HepG2 (cell line): ENCODE data around the gene JAM2. TPM values are rescaled to one million over a fixed set of nuclear protein-coding genes. Genes with fewer than 3 reads are reported as not detected.

Experiments used
- ATAC-seq: fragments of 200-7000 bp; cut with Tn5 transposase; 3 replicates; pipeline ENCODE4 v1.9.1; 2020; ENCODE audit warnings: mild to moderate bottlenecking, moderate library complexity
- BruUV-seq: library from RNA; stranded (reverse); fragments of 400-500 nt; replicated peaks from 2 replicates; lab custom pipeline; 2021; lab: Mats Ljungman, UMichigan
- CTCF ChIA-PET: fragments of 300-600 bp; formaldehyde crosslinking; extraction: SDS; loops from one replicate; lab custom pipeline; 2021; ENCODE audit warnings: low total read pairs, inconsistent platforms, low intra/inter-chr PET ratio; lab: Yijun Ruan, JAX
- POLR2A ChIA-PET: fragments of 350-600 bp; sonication (Branson Sonifier 250); formaldehyde crosslinking; loops from one replicate; lab custom pipeline; 2020; ENCODE audit warnings: antibody characterized with exemption, inconsistent platforms; lab: Yijun Ruan, JAX
- DNase-seq: peaks from one replicate; pipeline ENCODE4 v3.0.0-alpha.2; 2015; ENCODE audit warnings: low spot score
- FAIRE-seq: peaks from 3 replicates; lab custom pipeline; 2011; peaks lifted over from hg19 to GRCh38; lab: Jason Lieb, UNC
- H2AFZ ChIP-seq: one replicate; pipeline ENCODE4 v1.6.1; 2011; ENCODE audit warnings: low read length, inconsistent platforms
- H3K27ac ChIP-seq: fragments of 300-600 bp; 3 replicates; pipeline ENCODE4 v1.8.0; 2011; ENCODE audit warnings: mixed run types, mild to moderate bottlenecking, mixed read lengths, low read length, inconsistent platforms; ENCODE audit not compliant: insufficient read depth; ENCODE audit errors: extremely low read length
- H3K27me3 ChIP-seq, 2 experiments: fragments of 200-600 bp in 1 of 2; 2 replicates in 1 of 2; 3 replicates in 1 of 2; pipeline versions ENCODE4 v1.6.0 to v1.8.0; 2011; ENCODE audit warnings: low read length in 2 of 2, mild to moderate bottlenecking in 2 of 2, moderate library complexity in 2 of 2, inconsistent platforms in 1 of 2; ENCODE audit not compliant: insufficient read depth in 2 of 2, control insufficient read depth in 1 of 2
- H3K36me3 ChIP-seq, 2 experiments: fragments of 200-600 bp in 1 of 2; replicated peaks in 1 of 2; 2 replicates in 1 of 2; 3 replicates in 1 of 2; pipeline versions ENCODE4 v1.5.1 to v1.8.0; 2011; ENCODE audit warnings: low read length in 2 of 2, inconsistent platforms in 1 of 2; ENCODE audit not compliant: insufficient read depth in 2 of 2, control insufficient read depth in 1 of 2
- H3K4me1 ChIP-seq: 2 replicates; pipeline ENCODE4 v1.5.1; 2012; ENCODE audit warnings: low read length, inconsistent platforms; ENCODE audit not compliant: insufficient read depth
- H3K4me2 ChIP-seq: 2 replicates; pipeline ENCODE4 v1.6.0; 2011; ENCODE audit warnings: low read depth, low read length, inconsistent platforms
- H3K4me3 ChIP-seq, 3 experiments: fragments of 200-600 bp in 1 of 3; sonication (generic), shearing (Covaris generic) in 1 of 3; replicated peaks in 1 of 3; 2 replicates each; pipeline ENCODE4 v1.5.1; 2011 to 2016; ENCODE audit warnings: low read length in 3 of 3, inconsistent platforms in 2 of 3, low read depth in 2 of 3, mild to moderate bottlenecking in 2 of 3, control low read depth in 1 of 3, mixed read lengths in 1 of 3; ENCODE audit not compliant: insufficient read depth in 1 of 3
- H3K79me2 ChIP-seq: one replicate; pipeline ENCODE4 v1.6.1; 2011; ENCODE audit warnings: low read length, inconsistent platforms; ENCODE audit not compliant: insufficient read depth
- H3K9ac ChIP-seq: 2 replicates; pipeline ENCODE4 v1.6.0; 2011; ENCODE audit warnings: mild to moderate bottlenecking, low read depth, low read length, inconsistent platforms; ENCODE audit not compliant: insufficient read depth
- H3K9me3 ChIP-seq: 2 replicates; pipeline ENCODE4 v1.5.1; 2012; ENCODE audit warnings: mild to moderate bottlenecking, low read length
- H4K20me1 ChIP-seq: 2 replicates; pipeline ENCODE4 v1.6.0; 2011; ENCODE audit warnings: inconsistent platforms, mild to moderate bottlenecking, low read length, moderate library complexity; ENCODE audit not compliant: insufficient read depth
- CEBPB ChIP-seq: IDR thresholded peaks from 2 replicates; pipeline ENCODE4 v1.6.1; 2011; ENCODE audit warnings: low read depth, low read length, improper control_type of control experiment, borderline replicate concordance
- NFAT5 ChIP-seq: sonication (generic); formaldehyde crosslinking; IDR thresholded peaks from 2 replicates; pipeline ENCODE4 v1.4.0; 2020; ENCODE audit warnings: missing genetic modification reagents
- SIN3B ChIP-seq: fragments of 150-350 bp; IDR thresholded peaks from 2 replicates; pipeline ENCODE4 v1.6.1; 2014; ENCODE audit warnings: low read length
- SNRNP70 ChIP-seq: fragments of 200-400 bp; formaldehyde crosslinking; IDR thresholded peaks from 2 replicates; pipeline ENCODE4 v1.6.1; 2017; ENCODE audit warnings: mild to moderate bottlenecking, low read depth, low read length, moderate library complexity
- SP5 ChIP-seq: IDR thresholded peaks from 2 replicates; pipeline ENCODE4 v1.6.1; 2016; ENCODE audit warnings: low read depth, borderline replicate concordance
- ZNF572 ChIP-seq: sonication (generic); formaldehyde crosslinking; IDR thresholded peaks from 2 replicates; pipeline ENCODE4 v1.5.1; 2020; ENCODE audit warnings: mild to moderate bottlenecking, missing genetic modification reagents
- in situ Hi-C: cut with HindIII; loops from 2 replicates; pipeline ENCODE4 v1.10.0; 2017; ENCODE audit warnings: low pct_unique_long_range_greater_than_20kb; ENCODE audit not compliant: extremely low pct_ligation_motif_present
- intact Hi-C: fragments of 100-400 bp; cut with micrococcal nuclease; formaldehyde crosslinking; loops from one replicate; pipeline ENCODE4 v1.10.0; 2022; ENCODE audit not compliant: unreplicated experiment
- polyA plus RNA-seq, 8 experiments: library from polyadenylated mRNA; depleted of rRNA in 3 of 8; stranded (reverse) in 7 of 8; unstranded in 1 of 8; fragments of >200 nt; fragmentation: Illumina TruSeq in 4 of 8; extraction: Trizol in 4 of 8; gene quantifications; 2 replicates each; pipeline versions ENCODE4 v1.2.1 to v1.2.3, GENCODE V29; 2011 to 2016; ENCODE audit warnings: low read depth in 4 of 8, missing spikeins in 1 of 8, mixed read lengths in 1 of 8; ENCODE audit not compliant: insufficient read depth in 1 of 8
- total RNA-seq, 5 experiments: library from RNA; depleted of rRNA; stranded (reverse); fragments of >200 nt; fragmentation: Illumina TruSeq; extraction: Trizol; gene quantifications; 2 replicates each; pipeline ENCODE4 v1.2.3, GENCODE V29; 2016; ENCODE audit warnings: low read depth in 1 of 5
- TF ChIP-seq, protein P1 (sequence below): sonication (generic); formaldehyde crosslinking; IDR thresholded peaks from 2 replicates; pipeline ENCODE4 v1.4.0; 2020; ENCODE audit warnings: mild to moderate bottlenecking, missing genetic modification reagents

The JAM2 gene
- total and polyA plus RNA-seq, 2 of the 13 experiments (the other 11 are each of a cell fraction or from before 2014, with no cell fraction given) = 0.07 TPM; not detected in 1

- TF ChIP-seq, protein P1, sequence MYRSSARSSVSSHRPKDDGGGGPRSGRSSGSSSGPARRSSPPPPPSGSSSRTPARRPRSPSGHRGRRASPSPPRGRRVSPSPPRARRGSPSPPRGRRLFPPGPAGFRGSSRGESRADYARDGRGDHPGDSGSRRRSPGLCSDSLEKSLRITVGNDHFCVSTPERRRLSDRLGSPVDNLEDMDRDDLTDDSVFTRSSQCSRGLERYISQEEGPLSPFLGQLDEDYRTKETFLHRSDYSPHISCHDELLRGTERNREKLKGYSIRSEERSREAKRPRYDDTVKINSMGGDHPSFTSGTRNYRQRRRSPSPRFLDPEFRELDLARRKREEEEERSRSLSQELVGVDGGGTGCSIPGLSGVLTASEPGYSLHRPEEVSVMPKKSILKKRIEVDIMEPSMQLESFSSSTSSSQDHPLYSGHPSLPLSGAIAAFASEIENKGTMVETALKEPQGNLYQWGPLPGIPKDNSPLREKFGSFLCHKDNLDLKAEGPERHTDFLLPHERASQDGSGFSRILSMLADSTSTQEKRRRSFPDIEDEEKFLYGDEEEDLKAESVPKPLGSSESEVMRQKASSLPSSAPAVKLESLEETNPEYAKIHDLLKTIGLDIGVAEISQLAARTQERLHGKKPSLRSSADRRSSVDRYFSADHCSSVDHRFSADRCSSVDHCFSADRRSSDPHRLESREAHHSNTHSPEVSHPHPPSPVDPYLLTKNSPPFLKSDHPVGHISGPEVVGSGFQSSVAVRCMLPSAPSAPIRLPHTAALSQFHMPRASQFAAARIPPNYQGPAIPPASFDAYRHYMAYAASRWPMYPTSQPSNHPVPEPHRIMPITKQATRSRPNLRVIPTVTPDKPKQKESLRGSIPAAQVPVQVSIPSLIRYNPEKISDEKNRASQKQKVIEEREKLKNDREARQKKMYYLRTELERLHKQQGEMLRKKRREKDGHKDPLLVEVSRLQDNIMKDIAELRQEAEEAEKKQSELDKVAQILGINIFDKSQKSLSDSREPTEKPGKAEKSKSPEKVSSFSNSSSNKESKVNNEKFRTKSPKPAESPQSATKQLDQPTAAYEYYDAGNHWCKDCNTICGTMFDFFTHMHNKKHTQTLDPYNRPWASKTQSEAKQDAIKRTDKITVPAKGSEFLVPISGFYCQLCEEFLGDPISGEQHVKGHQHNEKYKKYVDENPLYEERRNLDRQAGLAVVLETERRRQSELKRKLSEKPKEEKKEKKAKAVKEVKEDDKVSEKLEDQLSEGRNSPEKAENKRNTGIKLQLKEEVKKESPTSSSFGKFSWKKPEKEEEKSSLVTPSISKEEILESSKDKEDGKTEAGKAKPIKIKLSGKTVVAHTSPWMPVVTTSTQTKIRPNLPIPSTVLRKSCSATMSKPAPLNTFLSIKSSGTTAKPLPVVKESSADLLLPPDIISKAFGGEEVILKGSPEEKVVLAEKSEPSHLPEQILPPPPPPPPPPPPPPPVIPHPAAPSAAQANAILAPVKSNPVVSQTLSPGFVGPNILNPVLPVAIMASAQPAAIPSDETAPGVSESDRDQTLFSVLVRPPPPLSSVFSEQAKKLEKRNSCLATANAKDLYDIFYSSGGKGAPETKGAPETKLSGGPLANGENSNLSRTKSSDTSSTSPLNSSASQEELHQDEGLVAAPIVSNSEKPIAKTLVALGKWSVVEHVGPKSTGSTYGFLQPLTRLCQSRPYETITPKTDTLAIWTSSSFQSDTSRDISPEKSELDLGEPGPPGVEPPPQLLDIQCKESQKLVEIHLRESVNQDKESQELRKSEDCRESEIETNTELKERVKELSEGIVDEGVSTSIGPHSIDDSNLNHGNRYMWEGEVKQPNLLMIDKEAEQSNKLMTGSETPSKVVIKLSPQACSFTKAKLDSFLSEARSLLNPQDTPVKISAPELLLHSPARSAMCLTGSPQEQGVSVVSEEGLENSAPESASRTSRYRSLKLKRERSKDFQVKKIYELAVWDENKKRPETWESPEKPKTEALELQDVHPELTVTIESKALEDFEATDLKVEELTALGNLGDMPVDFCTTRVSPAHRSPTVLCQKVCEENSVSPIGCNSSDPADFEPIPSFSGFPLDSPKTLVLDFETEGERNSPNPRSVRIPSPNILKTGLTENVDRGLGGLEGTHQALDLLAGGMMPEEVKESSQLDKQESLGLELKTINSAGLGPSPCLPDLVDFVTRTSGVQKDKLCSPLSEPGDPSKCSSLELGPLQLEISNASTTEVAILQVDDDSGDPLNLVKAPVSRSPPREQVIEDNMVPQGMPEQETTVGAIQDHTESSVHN = no peak
- TF ChIP-seq SIN3B (no peak), SNRNP70 (no peak)
Observed at GRCh38 chr21:25756190-25756932, 117.3 kb downstream of the JAM2 start (continued).

DNA sequence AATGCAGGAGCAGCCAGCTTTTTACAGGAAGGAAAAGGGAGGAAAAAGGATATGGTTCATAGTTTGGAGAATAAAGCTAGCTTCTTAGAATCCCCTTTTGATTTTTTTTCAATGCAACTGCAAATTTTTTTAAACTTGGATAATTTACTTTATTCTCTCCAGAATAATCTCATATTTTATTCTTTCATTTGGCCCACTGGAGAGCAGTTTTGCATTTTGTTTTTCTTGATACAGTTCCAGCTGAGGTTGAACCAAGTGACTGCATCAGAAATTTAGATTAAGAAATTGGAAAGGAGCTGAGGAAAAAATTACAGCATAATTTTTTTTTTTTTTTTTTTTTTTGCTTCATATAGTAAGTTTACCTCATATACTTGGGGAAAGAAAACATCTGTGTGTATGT is 118.5 kb downstream of the JAM2 start:
- intact Hi-C loops = no loop called here
- no peaks in the 10 kb centered on the region for H4K20me1 ChIP-seq
- no peak for ATAC-seq
- no peak overlapping the region for H2AFZ ChIP-seq
- H3K79me2 ChIP-seq = no peaks in the 10 kb centered on the region
- ChIA-PET POLR2A (no interaction called here), CTCF (no interaction called here)
- H3K9me3 ChIP-seq = no peaks in the 10 kb centered on the region
- H3K27ac ChIP-seq = no peak overlapping the region
- H3K36me3 ChIP-seq = peaks cover 7 to 47% of the 10 kb centered on the region in 2 experiments
- H3K9ac ChIP-seq = no peak overlapping the region
- BruUV-seq = no TSS peak
- no peaks in the 10 kb centered on the region for H3K4me1 ChIP-seq
- no peak for FAIRE-seq
- no peak overlapping the region for H3K4me3 ChIP-seq
- no peak overlapping the region for H3K4me2 ChIP-seq
- H3K27me3 ChIP-seq = no peaks in the 10 kb centered on the region
- in situ Hi-C loops = no loop called here
- no peak for DNase-seq
- TF ChIP-seq ZNF572 (CRISPR knock-in tag) (no peak), CEBPB (no peak), NFAT5 (CRISPR knock-in tag) (no peak), SP5 (no peak)
